HG02943 (cell line): ENCODE measurements around the gene CRAT.

ENCODE experiments used
- ATAC-seq: cut with Tn5 transposase; IDR thresholded peaks from one replicate; pipeline ENCODE4 v1.9.1; 2021; ENCODE audit warnings: mild to moderate bottlenecking, low read depth, moderate library complexity; ENCODE audit not compliant: unreplicated experiment

CRAT gene

DNA sequence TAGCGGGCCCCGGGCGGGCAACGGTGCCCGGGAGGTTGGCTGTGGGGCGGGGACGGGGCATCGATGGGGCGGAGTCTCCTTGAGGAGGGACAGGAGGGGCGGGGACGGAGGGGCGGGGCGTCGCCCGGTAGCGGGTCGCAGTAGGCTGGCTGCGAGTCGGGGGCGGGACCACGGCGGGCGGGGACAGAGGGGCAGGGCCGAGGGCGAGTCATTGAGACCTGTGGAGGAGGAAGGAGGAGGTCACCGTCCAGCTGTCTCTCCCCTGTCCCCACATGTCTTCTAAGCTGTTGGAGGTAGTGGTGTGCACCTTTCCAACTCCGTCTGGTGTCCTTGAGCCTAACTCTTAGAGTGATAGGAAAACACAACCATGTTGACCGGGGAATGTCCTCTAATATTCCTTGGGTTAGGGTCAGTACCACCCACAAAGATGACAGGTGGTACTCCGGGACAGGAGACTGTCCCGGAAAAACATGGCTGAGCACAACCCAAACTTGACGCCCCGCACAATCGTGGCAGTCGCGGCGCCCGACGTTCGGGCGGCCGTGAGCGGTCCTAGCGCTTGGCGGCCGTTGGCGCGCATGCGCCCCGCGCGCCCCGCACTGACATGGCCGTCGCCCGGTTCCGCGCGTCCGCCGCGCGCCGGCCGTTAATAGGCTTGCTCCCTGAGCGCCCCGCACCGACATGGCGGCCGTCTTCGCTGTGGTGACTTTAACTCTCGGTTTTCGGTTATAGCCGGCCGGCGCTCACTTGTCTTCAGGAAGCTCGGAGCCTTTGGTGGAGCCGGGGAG is at the start of gene CRAT, which contains the start of gene PTPA:
Gene CRAT, minus strand, starts transcription at position 54 of the 788 bp plus-strand sequence. CDS start 284 bp downstream, outside the sequence.
Gene PTPA, plus strand, starts transcription at position 676 of the 788 bp plus-strand sequence. CDS start 186 bp downstream, outside the sequence.
- peak; percentile 81 for ATAC-seq

DNA sequence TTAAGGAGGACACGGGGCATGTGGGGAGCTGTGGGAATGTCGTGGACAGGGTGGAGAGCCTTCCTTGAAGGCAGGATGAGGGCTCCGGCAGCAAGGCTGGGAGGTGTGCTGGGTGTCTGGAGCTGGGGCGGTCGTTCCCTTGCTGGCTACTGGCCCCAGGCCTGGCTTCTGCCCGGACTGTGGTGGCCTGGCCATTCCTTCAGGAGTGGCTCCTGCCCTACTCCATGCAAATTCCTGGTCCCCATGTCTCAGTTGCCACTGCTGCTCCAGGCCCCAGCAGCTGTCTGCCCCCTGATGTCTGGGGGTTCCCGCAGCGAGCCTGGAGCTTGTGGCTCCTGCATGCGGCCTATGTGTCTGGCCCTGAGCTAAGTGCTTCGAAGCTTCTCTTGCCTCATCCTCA is 45.6 kb upstream of the CRAT start:
- ATAC-seq, result no peak

DNA sequence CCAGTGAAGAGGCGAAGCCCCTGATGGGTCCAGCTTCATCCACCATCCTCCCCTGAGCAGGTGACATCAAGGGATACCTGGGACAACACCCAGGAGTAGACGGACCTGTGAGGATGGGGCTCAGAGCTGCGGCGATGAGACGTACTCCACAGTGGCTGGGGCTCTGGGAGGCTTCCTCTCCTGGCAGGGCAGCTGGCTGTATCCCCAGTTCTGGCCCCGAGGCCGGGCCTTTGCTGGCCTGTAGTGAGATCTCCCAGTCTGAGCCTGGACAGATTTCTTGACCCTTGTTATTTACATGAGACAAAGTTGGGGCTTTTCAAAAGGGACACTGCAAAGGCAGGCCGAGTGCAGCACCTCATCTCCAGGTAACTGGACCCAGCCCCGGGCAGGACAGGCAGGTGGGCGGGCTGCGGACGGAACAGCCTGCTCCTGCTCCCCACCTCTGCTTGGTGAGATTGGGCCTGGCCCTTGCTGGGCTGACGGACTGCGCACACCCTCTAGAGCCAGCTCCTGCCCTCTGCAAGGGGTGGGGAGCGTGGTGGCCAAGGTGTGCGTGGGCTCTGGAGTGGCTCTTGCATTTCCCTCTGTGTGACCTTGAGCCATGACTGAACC is 44.4 kb upstream of the CRAT start:
- no peak for ATAC-seq

DNA sequence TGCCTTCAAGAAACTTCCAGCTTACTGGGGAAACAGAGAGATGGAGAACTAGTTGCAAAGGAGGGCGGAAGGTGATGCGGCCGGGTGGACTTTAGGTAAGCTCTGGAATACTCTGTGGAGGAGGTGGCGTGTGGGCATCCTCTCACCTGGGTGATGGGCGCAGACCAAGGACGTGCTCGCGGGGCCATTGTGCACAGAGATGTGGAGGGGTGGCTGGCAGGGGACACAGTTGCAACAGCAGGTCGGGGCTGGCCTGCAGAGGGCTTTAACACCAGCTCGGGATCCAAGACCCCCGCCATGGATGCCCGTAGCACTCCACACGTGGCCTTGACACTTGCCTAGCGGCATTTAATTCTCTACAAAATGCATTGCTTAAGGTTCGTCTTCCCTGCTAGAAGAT is 40.9 kb upstream of the CRAT start:
- no peak for ATAC-seq

DNA sequence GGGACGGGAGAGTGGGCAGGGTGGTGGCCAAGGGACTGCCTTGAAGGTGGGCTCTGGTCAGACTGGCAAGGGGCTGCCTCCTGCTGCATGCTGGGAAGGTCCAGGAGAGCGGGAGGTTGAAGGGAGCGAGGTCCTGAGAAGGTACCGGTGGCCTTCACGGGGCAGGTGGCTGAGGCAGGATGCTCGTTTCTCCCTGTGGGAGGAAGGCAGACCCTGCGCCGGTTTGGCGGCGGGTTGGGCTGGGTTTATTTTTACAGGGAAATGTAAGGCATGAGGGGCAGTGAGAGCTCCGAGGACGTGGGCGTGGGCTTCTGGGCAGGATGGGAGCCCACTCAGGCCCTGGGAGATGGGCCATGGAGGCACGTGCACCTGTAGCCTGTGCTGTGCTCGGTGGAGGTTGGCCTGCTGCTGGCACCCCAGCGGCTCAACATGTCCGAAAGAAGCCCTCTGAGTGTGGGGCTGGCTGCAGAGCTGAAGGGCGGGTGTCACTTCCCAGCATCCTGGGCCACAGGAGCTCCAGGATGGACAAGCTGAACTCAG is 40.1 kb upstream of the CRAT start:
- ATAC-seq, result no peak

DNA sequence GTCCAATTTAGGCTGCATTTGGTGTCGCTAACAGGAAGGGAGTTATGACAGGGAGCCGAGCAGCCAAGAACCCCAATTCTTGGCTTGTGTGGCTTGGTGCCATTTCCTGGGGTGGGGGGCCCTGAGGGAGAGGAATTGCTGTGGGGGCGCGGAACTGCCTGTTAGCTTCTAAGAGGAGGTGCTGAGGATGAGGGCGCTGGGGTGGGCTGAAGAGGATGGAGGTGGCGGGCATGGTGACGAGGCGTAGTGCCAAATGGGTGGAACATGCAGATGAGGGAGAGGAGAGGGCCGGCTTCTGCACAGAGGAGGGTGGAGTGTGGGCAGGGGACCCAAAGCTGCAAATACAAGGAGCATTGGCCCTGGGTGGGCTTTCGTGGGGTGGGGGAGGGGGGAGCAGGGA is 39.5 kb upstream of the CRAT start:
- no peak for ATAC-seq

DNA sequence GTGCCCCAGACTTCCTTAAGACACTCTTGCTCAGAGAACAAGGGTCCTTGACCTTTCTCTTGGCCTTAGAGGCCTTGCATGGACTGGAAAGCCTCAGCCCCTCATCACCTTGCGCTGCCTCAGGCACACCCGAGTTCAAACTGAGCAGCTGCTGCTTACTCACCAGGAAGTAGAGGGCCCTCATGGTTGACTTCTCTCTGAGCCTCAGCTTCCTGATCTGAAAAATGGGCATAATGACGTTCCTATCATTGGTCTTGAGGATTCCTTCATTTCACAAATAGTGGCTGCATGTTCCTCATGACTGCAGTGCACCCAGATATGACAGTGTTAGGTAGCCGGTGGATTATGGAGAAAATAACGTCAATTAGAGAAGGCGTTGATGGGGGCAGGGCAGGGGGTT is 38.8 kb upstream of the CRAT start:
- no peak for ATAC-seq

DNA sequence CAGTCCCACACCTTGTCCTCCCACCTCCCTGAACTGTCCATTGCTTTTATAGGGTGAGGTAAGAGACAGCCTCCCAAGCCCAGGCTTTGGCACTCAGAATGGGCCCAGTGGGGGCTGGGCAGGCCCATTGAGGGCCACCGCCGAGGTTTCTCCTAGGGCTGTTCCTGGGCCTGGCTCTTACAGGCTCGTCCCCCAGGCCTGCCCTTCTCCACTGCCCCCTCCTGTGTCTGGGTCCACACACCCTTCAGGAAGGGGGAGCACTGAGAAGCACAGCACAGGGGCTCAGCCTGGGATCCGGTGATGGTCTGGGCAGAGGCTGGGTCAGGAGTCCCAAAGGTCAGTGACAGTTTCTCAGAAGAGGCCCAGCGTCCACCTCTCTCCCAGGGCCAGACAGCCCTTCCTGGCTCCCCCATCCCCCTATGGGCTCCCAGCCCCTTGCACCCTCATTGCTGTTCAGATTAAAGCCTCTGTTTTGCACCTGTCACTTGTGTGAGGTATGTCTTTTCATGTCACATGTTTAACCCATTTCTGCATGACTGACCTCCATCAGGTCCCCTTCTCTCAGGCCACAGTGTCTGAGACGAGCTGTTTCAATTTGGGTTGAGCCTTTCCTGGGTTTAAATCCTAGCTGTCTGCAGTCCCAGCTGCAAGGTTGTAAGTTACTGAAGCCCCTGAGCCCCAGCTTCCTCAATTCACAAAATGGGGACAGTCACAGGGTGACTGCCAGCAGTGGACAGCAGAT is 38.0 kb upstream of the CRAT start:
- no peak for ATAC-seq

DNA sequence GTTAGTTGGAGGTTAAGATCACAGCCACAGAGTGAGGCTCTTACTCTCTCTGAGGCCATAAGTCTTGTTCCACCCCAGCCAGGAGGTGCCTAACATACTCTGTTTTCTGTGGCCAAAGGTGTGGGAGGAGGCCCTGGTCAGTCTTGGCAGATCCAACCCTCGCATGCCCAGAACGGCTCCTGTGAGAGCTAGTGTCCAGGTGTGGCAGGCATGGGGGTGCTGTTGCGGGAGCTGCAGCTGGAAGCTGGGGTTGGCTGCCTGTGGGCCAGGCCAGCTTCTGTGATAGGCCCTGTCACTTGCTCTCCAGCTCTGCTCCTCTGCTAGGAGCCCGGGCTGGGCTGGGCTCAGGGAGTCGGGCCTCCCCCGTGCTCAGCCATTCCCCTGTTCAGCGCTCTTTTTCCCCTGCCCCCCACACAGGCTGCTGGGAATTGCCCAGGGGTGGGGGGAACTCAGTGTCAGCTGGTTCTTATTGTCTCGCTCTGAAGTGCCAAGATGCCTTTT is 35.9 kb upstream of the CRAT start:
- no peak for ATAC-seq

DNA sequence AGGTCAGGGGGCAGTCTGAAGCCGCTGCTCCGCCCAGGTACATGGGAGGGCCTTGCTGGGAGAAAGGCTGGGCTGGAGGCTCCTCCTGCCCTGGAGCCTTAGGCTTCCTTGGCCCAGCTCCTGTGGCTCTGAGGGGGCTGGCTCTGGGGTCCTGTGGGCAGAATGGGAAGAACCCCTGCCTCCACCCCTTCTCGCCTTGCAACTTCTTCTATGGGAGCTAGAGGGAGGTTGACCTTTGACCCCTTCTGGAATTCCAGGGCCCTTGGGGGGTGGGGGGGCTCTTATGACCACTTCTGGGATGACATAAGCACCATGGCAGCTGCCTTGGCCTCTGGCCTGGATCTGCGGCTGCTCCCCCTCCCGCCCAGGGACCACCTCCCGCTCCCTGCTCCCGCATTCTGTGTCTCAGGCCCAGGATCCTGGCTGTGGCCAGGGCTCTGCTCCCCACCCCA is 35.3 kb upstream of the CRAT start:
- ATAC-seq, result no peak

DNA sequence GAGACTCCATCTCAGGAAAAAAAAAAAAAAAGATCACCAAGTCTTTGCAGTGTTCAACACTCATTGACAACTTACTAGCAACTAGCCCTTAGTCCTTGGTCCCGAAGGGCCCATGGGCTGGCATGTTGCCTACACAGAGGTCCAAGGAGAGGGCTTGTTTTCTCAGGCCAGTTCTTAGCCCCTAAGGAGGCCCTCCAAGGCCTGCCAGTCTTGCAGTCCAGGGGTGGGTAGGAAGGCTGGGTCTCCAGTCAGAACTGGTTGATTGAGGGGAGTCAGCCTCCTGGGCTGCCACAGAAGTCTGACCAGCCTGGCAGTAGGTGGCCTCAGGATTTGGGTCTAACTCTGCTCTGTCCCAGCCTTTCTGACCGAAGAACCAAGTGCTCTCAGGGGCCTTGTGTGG is 34.7 kb upstream of the CRAT start:
- no peak for ATAC-seq

DNA sequence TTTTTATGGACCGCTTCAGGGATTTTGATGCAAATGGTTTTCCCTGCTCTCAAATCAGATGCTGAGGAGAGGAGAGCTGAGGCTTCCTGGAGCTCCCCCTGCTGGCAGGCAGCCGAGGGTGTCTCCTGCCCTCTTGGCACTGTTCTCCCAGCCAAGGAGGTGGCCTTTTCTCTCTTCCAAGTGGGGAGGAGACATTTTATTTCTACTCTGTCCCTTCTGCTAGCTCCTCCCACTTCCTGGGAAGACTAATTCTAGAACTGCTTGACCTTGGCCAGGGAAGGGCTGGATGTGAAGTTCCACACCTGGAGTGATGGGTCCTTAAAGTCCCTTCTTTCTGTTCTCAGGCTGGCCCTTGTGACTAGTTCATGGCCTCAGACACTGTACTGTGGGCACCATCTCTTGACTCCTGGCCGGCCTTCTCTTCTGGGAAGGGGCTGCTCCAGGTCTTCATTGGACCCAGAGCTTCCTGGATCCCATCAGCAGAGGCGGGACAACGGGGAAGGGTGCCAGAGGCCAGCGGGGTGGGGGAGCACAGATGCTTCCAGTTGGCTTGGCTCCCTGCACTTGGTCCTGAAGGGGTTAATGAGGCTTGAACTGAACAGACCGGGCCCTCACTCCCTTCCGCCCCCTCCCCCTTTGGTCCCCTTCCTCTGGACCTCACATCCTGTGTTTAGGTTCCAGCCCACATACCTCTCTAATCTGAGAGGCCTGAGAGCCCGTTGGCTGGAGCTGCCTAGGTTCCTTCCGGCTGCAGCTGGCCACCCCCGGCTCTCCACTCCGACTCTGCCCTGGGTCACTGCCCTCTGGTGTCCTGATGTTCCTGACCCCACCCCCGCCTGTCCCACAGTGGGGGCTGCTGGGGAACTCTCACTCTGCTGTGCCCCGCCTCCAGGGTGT is 32.7 kb upstream of the CRAT start:
- ATAC-seq, result no peak

DNA sequence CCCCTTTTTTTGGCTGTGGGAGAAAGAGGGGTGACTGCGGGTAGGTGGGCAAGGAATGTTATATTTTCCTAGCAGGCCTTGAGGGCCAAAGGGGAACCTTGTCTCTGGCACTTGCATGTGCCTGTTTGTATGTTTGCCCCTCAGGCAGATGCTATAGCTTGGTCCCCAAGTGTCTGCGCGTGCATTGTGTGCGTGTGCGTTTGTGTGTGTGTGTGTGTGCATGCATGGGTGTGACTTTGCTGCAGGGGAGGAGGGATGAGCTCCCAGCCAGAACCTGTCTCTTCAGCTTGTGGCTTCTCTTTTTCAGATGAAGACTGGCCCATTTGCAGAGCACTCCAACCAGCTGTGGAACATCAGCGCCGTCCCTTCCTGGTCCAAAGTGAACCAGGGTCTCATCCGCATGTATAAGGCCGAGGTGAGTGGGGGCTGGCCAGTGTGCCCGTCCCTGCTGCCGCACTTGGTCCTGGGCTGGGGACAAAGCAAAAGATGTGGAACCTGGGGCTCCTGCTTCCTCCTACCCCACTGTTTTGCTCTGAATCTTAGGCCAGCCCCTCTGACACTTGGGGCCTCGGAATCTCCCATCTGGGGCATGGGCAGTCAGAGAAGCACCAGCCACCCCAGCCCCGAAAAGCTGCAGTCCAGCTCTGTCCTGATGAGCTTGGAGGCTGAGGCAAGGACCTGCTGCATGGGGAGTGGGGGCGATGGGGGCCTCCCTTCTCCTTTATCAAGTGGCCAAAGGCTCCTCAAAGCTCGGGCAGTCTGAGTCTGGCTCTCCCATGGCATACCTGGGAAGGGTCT is 31.7 kb upstream of the CRAT start:
- ATAC-seq, result no peak

DNA sequence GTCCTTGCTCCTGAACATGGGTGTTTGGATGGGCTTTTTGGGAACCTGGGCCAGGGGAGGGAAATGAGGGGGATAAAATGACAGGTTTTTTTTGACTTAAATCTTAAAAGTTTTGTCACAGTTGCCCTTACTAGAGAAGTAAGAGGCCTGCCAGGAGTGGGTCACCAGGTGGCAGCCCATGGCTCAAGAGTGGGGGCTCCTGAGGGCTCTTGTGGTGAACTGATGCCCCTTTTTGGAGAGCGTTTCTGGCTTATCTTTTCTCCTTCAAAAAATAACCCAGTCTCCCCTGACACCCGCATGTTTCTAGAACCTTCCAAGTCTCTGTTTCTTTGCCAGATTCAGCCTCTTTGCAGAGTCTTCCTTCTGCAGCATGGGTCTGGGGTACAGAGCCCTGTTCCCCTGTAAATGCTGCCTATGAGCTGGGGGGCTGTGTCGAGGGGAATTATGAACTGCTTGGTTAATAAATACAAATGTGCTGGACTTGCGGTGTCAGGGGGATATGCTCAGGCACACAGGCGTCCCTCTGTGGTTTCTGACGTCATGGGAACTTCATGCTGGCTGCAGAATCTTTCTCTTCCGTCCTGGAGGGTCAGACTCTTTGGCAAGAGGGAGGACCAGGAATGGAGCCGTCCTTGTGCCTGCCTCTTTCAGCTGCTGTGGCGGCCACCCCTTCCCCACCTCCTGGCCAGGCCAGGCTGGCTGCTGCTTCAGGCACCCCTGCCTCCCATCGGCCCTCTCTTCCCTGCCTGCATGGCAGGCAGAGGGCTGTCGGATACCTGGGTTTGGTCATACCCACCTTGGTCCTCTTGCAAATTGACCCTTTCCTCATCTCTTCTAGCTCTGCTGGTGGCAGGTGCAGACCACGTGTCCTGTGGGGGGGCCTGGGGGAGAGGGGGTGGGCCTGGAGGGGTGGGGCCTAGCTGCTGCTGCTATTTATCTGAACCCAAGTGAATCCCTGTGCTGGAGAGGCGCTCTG is 30.8 kb upstream of the CRAT start:
- no peak for ATAC-seq

DNA sequence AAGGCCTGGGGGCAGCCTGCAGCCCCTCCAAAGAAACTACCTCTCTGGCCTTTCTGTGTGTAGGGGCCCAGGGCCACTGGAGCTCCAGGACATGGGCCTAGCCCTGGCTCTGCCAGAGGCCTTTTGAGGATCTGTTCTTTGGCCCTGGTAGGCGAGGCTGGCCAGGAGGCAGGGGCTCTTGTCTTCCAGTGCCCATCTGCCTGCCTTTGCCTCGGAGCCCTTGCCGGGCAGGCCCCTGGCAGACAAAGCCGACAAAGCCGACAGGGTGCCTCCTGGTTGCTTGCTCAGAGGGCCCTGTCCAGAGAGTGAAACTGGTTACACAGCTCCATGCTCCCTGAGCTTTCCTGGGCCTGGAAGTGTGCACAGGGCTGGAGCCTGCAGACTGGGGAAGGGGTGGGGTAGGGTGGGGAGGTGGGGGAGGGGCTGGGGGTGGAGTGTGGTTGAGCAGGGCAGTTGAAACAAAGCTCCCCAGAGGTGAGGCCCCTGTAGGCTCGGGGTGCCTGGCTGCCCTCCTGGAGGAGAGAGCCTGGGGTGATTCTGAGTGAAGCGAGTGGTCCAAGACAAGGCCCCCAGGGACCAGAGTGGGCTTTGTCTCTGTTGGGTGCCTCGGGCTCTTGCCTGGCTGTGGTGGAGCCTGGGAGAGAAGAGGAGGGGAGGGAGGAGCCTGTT is 29.9 kb upstream of the CRAT start:
- peak; percentile 0 for ATAC-seq

DNA sequence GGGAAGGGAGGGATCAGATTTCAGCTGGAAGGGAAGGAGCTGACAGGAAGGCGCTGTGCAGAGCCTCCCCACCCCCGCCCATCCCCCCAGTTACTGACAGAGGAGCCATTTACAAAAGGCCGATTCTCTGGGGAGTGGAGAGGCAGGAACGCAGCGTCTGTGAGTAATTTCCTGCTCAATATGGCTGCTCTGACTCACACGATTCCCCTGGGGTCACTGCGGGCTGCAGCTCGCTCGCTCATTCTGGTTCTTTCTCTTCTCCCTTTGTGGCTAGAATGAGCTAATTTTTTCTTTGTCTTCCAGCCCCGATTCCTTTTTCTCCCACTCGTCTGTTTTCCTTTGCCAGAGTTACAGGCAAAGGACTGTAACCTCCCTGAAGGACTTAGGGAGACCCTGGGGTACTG is 29.4 kb upstream of the CRAT start:
- ATAC-seq, result peak; percentile 50

DNA sequence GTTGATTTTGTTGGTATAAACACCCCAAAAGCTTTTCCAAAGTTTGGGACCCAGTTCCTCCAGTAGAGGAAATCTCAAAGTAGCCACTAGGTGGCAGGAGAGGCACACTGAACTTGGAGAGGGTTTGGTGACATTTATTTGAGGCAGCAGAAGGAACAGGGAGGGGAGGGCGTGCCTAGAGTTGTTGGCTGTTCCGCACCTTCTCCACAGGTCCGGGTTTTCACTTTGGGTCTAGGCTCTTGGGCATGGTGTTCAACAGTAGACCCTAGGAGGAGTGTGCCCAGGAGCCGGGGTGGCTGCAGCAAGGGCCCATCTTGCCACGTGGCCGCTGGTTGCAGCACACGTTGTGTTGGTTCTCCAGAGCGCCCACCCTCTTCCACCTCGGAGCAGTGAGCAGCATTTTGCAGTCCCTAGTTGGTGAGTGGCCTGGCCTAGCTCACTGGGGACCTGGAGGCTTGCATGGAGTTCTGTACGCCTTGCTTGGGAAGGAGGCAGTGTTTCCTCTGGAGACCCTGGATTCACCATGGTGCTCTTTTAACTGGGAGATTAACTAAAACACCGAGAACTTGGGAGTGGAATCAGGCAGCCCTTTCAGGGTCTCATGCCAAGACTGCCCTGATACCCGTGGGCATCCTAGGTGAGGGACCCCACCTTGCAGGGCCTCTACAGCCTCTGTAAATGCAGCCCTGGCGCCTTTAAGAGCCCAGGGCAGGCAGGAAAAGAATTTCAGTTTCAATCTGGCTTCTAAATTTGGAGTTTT is 28.8 kb upstream of the CRAT start:
- ATAC-seq, result peak; percentile 12
